Kidney epithelial cell (primary cell): ENCODE results near the gene DAP. TPM values are rescaled to one million over a fixed set of nuclear protein-coding genes. Genes with fewer than 3 reads are reported as not detected.

ENCODE experiments used
- DNase-seq: peaks from one replicate; pipeline ENCODE4 v3.0.0-alpha.2; 2010; ENCODE audit warnings: low read depth
- H3K27me3 ChIP-seq: 2 replicates; pipeline ENCODE4 v1.6.0; 2011; ENCODE audit warnings: low read length; ENCODE audit not compliant: control insufficient read depth, insufficient read depth
- H3K36me3 ChIP-seq: 2 replicates; pipeline ENCODE4 v1.5.1; 2011; ENCODE audit warnings: low read length; ENCODE audit not compliant: control insufficient read depth, insufficient read depth
- H3K4me3 ChIP-seq: 2 replicates; pipeline ENCODE4 v1.5.1; 2011; ENCODE audit warnings: low read depth, mild to moderate bottlenecking, control low read depth, low read length
- CTCF ChIP-seq: IDR thresholded peaks from 2 replicates; pipeline ENCODE4 v1.5.1; 2011; ENCODE audit warnings: mild to moderate bottlenecking, moderate library complexity, low read length, control low read depth, inconsistent platforms; ENCODE audit not compliant: insufficient read depth, poor library complexity, severe bottlenecking
- total RNA-seq: library from RNA; depleted of rRNA; stranded (reverse); fragments of >200 nt; gene quantifications from 2 replicates; pipeline ENCODE4 v1.2.3, GENCODE V29; 2015

DAP gene
- total RNA-seq, 1 donor from 2014 or later: 77.7 TPM

- TF ChIP-seq CTCF: no peak
- H3K4me3 ChIP-seq: no peak overlapping the region
- H3K27me3 ChIP-seq: no peaks in the 10 kb centered on the region
- peaks cover 1% of the 10 kb centered on the region for H3K36me3 ChIP-seq
- peak; percentile 29 for DNase-seq
These were observed 13.1 kb downstream of the DAP start for GRCh38 chr5:10747678-10748622.

- Histone ChIP-seq H3K4me3 (no peak overlapping the region), H3K36me3 (peaks cover 1% of the 10 kb centered on the region), H3K27me3 (no peaks in the 10 kb centered on the region)
- TF ChIP-seq CTCF: no peak
- DNase-seq: no peak
These were observed 14.3 kb downstream of the DAP start for GRCh38 chr5:10746711-10747110.

- peaks cover 1% of the 10 kb centered on the region for H3K36me3 ChIP-seq
- H3K27me3 ChIP-seq: no peaks in the 10 kb centered on the region
- no peak overlapping the region for H3K4me3 ChIP-seq
- TF ChIP-seq CTCF: no peak
- no peak for DNase-seq
These were observed 15.9 kb downstream of the DAP start for GRCh38 chr5:10745133-10745532.

DNA sequence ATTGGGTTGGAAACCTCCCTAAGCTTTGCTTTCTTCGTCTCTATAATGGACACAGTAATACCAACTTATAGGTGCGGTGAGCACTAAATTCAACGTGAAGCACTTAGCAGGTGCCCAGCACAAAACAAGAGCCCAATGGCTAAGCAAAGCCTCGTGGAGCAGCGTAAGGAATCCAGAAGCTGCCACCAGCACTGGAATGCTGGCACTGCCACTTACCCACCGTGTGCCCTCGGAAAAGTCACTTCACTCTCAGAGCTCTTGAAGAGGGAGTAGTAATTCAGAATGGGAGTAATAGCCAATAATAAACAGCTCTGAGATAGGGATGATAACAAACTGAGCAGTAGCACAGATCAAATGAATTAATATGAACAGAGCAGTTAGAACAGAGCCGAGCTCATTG lies 16.4 kb downstream of the DAP start:
- TF ChIP-seq CTCF: no peak
- no peak overlapping the region for H3K4me3 ChIP-seq
- H3K27me3 ChIP-seq: no peaks in the 10 kb centered on the region
- H3K36me3 ChIP-seq: peaks cover 1% of the 10 kb centered on the region
- no peak for DNase-seq

GRCh38 chr5:10743951-10744350 lies 17.1 kb downstream of the DAP start:
- Histone ChIP-seq H3K27me3 (no peaks in the 10 kb centered on the region), H3K36me3 (peaks cover 1% of the 10 kb centered on the region), H3K4me3 (no peak overlapping the region)
- no peak for TF ChIP-seq CTCF
- DNase-seq: no peak

DNA sequence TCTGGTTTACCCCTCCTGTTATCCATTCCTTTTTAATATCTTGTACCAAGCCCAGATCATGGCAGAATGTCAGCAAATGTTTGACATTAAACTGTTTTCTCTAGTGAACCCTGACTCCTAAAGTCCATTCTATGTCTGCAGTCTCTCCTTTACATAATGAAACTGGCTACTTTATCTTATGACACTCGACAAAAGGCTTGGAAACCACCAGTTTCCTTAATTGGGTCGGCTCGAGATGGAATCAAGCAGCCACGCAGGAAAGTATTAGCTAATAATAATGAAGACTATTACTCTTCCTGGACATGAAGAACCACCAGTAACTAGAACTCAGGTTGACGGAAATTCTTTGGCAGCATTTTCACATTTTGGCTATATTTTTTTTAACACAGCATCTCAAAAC lies 17.5 kb downstream of the DAP start:
- H3K36me3 ChIP-seq: peaks cover 1% of the 10 kb centered on the region

More for the DNA sequence above, 17.5 kb downstream of the DAP start:
- no peak for TF ChIP-seq CTCF
- Histone ChIP-seq H3K27me3 (no peaks in the 10 kb centered on the region), H3K4me3 (no peak overlapping the region)
- no peak for DNase-seq
